GM19372 (cell line): Measurements from ENCODE around the gene LINGO3.

ENCODE experiments used
- ATAC-seq: cut with Tn5 transposase; IDR thresholded peaks from one replicate; pipeline ENCODE4 v1.9.1; 2021; ENCODE audit warnings: mild to moderate bottlenecking, low read depth, moderate library complexity; ENCODE audit not compliant: unreplicated experiment

The LINGO3 gene

GRCh38 chr19:2307518-2308012 is 389 bp downstream of the LINGO3 start:
- no peak for ATAC-seq

GRCh38 chr19:2306971-2307370 is 983 bp downstream of the LINGO3 start:
- no peak for ATAC-seq

GRCh38 chr19:2306281-2306806 is 1.6 kb downstream of the LINGO3 start:
- ATAC-seq = no peak

GRCh38 chr19:2305452-2306280 is 2.3 kb downstream of the LINGO3 start:
- ATAC-seq = no peak

- ATAC-seq = no peak
These were observed 4.6 kb downstream of the LINGO3 start for GRCh38 chr19:2303211-2303798.

GRCh38 chr19:2302319-2303210 is 5.4 kb downstream of the LINGO3 start:
- no peak for ATAC-seq

- ATAC-seq = no peak
These were observed 7.4 kb downstream of the LINGO3 start for GRCh38 chr19:2300533-2300932.

GRCh38 chr19:2296141-2296540 is 11.8 kb downstream of the LINGO3 start:
- no peak for ATAC-seq

- ATAC-seq = no peak
These were observed 13.1 kb downstream of the LINGO3 start for GRCh38 chr19:2294687-2295335.

GRCh38 chr19:2291185-2291751 is 16.7 kb downstream of the LINGO3 start:
- ATAC-seq = no peak

GRCh38 chr19:2290441-2291184 is 17.3 kb downstream of the LINGO3 start:
- ATAC-seq = no peak

GRCh38 chr19:2289714-2290435 is 18.1 kb downstream of the LINGO3 start:
- no peak for ATAC-seq

- no peak for ATAC-seq
These were observed 18.9 kb downstream of the LINGO3 start for GRCh38 chr19:2288818-2289713.

GRCh38 chr19:2288338-2288817 is 19.6 kb downstream of the LINGO3 start:
- ATAC-seq = no peak

- no peak for ATAC-seq
These were observed 20.2 kb downstream of the LINGO3 start for GRCh38 chr19:2287585-2288337.

- ATAC-seq = no peak
These were observed 21.4 kb downstream of the LINGO3 start for GRCh38 chr19:2286402-2287140.
